ENCODE measurements around the gene OCA2. TPM values are rescaled to one million over a fixed set of nuclear protein-coding genes. Genes with fewer than 3 reads are reported as not detected.

The OCA2 gene
- total RNA-seq, 2 experiments from 2014 or later: not detected

- CTCF ChIA-PET (ENCODE audit: unreplicated experiment): no interaction called here
- H3K9me3 ChIP-seq (ENCODE audit: low read length): no peaks in the 10 kb centered on the region
- no peak overlapping the region for H3K4me2 ChIP-seq (ENCODE audit: low read length)
- H3K36me3 ChIP-seq (ENCODE audit: insufficient read depth, low read length): peaks cover 68% of the 10 kb centered on the region
- no peak overlapping the region for H2AFZ ChIP-seq (ENCODE audit: low read length)
- no TSS peak for BruUV-seq (replicated peaks)
- H3K79me2 ChIP-seq (ENCODE audit: insufficient read depth, low read depth, low read length): no peaks in the 10 kb centered on the region
- TF ChIP-seq, protein P1, sequence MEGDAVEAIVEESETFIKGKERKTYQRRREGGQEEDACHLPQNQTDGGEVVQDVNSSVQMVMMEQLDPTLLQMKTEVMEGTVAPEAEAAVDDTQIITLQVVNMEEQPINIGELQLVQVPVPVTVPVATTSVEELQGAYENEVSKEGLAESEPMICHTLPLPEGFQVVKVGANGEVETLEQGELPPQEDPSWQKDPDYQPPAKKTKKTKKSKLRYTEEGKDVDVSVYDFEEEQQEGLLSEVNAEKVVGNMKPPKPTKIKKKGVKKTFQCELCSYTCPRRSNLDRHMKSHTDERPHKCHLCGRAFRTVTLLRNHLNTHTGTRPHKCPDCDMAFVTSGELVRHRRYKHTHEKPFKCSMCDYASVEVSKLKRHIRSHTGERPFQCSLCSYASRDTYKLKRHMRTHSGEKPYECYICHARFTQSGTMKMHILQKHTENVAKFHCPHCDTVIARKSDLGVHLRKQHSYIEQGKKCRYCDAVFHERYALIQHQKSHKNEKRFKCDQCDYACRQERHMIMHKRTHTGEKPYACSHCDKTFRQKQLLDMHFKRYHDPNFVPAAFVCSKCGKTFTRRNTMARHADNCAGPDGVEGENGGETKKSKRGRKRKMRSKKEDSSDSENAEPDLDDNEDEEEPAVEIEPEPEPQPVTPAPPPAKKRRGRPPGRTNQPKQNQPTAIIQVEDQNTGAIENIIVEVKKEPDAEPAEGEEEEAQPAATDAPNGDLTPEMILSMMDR (conservative IDR thresholded peaks at IDR 0.05; ENCODE audit: low read length): no peak
- TF ChIP-seq EZH2phosphoT487 (IDR thresholded peaks at IDR 0.05; ENCODE audit: borderline replicate concordance, low read depth, low read length): no peak
- intact Hi-C loops (cut with micrococcal nuclease; ENCODE audit: unreplicated experiment): no loop called here
- H3K27ac ChIP-seq (ENCODE audit: low read depth, low read length, poor library complexity, severe bottlenecking): no peak overlapping the region
- H4K20me1 ChIP-seq (ENCODE audit: insufficient read depth, low read length): no peaks in the 10 kb centered on the region
- DNase-seq (ENCODE audit: low spot score): no peak
- H3K9me2 ChIP-seq (ENCODE audit: insufficient read depth, low read length): no peaks in the 10 kb centered on the region
- no peak overlapping the region for H3K4me3 ChIP-seq (ENCODE audit: low read depth, low read length, poor library complexity, severe bottlenecking)
- H3K4me1 ChIP-seq (ENCODE audit: insufficient read depth, low read length, poor library complexity, severe bottlenecking): no peaks in the 10 kb centered on the region
- POLR2A ChIA-PET: no interaction called here
Observed at GRCh38 chr15:28118531-28118930, 19.4 kb upstream of the OCA2 start.

GRCh38 chr15:28118083-28118482 lies 19.0 kb upstream of the OCA2 start:
- intact Hi-C loops (cut with micrococcal nuclease; ENCODE audit: unreplicated experiment): no loop called here
- DNase-seq (ENCODE audit: low spot score): no peak
- H3K79me2 ChIP-seq (ENCODE audit: insufficient read depth, low read depth, low read length): no peaks in the 10 kb centered on the region
- no peaks in the 10 kb centered on the region for H3K9me2 ChIP-seq (ENCODE audit: insufficient read depth, low read length)
- no peaks in the 10 kb centered on the region for H4K20me1 ChIP-seq (ENCODE audit: insufficient read depth, low read length)
- no peak overlapping the region for H2AFZ ChIP-seq (ENCODE audit: low read length)
- ChIA-PET POLR2A (no interaction called here), CTCF (ENCODE audit: unreplicated experiment) (no interaction called here)
- peaks cover 68% of the 10 kb centered on the region for H3K36me3 ChIP-seq (ENCODE audit: insufficient read depth, low read length)
- BruUV-seq (replicated peaks): no TSS peak
- H3K4me2 ChIP-seq (ENCODE audit: low read length): no peak overlapping the region
- H3K4me3 ChIP-seq (ENCODE audit: low read depth, low read length, poor library complexity, severe bottlenecking): no peak overlapping the region
- H3K9me3 ChIP-seq (ENCODE audit: low read length): no peaks in the 10 kb centered on the region
- TF ChIP-seq, protein P1 (conservative IDR thresholded peaks at IDR 0.05; ENCODE audit: low read length): no peak
- no peak for TF ChIP-seq EZH2phosphoT487 (IDR thresholded peaks at IDR 0.05; ENCODE audit: borderline replicate concordance, low read depth, low read length)
- H3K27ac ChIP-seq (ENCODE audit: low read depth, low read length, poor library complexity, severe bottlenecking): no peak overlapping the region
- H3K4me1 ChIP-seq (ENCODE audit: insufficient read depth, low read length, poor library complexity, severe bottlenecking): no peaks in the 10 kb centered on the region

DNA sequence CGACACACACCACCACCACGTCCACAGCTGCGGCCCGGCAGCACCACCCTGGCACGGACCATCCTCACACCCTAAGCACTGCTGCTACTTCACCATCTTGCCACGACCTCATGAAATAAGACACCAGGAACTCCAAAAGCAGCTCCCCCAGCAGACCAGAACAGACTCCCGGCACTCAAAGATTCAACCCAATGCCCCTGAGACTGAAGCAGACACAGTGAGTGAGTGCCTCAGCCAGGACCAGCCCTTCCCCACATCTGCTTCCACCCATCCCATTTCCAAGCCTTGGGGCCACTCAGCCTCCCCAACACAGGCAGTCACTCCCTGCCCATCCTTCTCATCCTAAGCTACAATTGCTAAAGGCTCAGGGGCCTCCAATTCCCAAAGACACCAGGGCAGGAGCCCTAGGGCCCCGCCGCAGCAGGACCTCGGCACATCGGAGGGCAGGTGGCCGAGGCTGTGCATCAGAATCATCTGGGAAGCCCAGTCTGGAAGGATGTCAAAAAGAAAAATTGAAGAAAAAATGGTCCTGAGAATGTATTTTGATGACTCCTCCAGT lies 18.4 kb upstream of the OCA2 start:
- POLR2A ChIA-PET: no interaction called here
- CTCF ChIA-PET (ENCODE audit: unreplicated experiment): no interaction called here
- no TSS peak for BruUV-seq (replicated peaks)
- Histone ChIP-seq H3K9me3 (ENCODE audit: low read length) (no peaks in the 10 kb centered on the region), H3K4me2 (ENCODE audit: low read length) (no peak overlapping the region), H4K20me1 (ENCODE audit: insufficient read depth, low read length) (no peaks in the 10 kb centered on the region), H3K4me3 (ENCODE audit: low read depth, low read length, poor library complexity, severe bottlenecking) (no peak overlapping the region), H3K27ac (ENCODE audit: low read depth, low read length, poor library complexity, severe bottlenecking) (no peak overlapping the region), H3K4me1 (ENCODE audit: insufficient read depth, low read length, poor library complexity, severe bottlenecking) (no peaks in the 10 kb centered on the region), H3K79me2 (ENCODE audit: insufficient read depth, low read depth, low read length) (no peaks in the 10 kb centered on the region), H3K36me3 (ENCODE audit: insufficient read depth, low read length) (peaks cover 68% of the 10 kb centered on the region), H3K9me2 (ENCODE audit: insufficient read depth, low read length) (no peaks in the 10 kb centered on the region), H2AFZ (ENCODE audit: low read length) (no peak overlapping the region)
- TF ChIP-seq, protein P1 (conservative IDR thresholded peaks at IDR 0.05; ENCODE audit: low read length): no peak
- no peak for TF ChIP-seq EZH2phosphoT487 (IDR thresholded peaks at IDR 0.05; ENCODE audit: borderline replicate concordance, low read depth, low read length)
- DNase-seq (ENCODE audit: low spot score): no peak
- intact Hi-C loops (cut with micrococcal nuclease; ENCODE audit: unreplicated experiment): no loop called here
